Lung microvascular endothelial cell (primary cell): ENCODE measurements around the gene WNT8A. TPM values are rescaled to one million over a fixed set of nuclear protein-coding genes. Genes with fewer than 3 reads are reported as not detected.

Experiments used
- DNase-seq, 2 donors: peaks; one replicate each; pipeline versions ENCODE4 v3.0.0 to v3.0.0-alpha.2; 2010; ENCODE audit warnings: low read depth in 2 of 2
- total RNA-seq: library from RNA; depleted of rRNA; stranded (reverse); fragments of >200 nt; gene quantifications from 2 replicates; pipeline ENCODE4 v1.2.1, GENCODE V29; 2014

Gene WNT8A
- total RNA-seq, 1 donor from 2014 or later: not detected

DNA sequence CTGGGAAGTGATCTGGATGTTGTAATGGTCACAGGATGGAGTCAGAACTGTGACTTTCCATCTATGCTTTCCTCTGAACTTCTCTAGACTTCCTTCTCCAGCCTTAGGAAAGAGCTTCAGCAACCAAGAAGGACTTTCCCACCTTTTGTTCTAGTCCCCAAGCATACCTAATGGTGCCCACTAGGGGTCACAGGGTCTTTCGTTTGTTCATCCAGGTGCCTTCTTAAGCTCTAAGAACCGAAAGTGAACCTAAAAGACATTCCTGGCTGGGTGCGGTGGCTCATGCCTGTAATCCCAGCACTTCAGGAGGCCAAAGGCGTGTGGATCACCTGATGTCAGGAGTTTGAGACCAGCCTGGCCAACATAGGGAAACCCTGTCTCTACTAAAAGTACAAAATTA, 1.8 kb upstream of the WNT8A start:
- no peak for DNase-seq

DNA sequence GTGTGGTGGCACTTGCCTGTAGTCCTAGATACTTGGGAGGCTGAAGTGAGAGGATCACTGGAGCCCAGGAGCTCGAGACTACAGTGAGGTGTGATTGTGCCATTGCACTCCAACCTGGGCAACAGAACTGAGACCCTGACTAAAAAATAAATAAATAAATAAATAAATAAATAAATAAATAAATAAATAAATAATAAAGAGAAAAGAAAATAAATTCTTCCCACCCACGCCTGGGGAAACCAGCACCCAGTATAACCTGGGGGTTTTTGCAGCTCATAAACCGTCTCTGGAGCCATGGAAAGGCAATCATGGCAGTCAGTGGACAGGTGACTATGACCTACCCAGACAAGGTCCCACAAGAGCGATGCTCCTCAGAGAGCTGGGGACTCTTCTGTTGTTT, 7.9 kb downstream of the WNT8A start:
- DNase-seq: no peak

DNA sequence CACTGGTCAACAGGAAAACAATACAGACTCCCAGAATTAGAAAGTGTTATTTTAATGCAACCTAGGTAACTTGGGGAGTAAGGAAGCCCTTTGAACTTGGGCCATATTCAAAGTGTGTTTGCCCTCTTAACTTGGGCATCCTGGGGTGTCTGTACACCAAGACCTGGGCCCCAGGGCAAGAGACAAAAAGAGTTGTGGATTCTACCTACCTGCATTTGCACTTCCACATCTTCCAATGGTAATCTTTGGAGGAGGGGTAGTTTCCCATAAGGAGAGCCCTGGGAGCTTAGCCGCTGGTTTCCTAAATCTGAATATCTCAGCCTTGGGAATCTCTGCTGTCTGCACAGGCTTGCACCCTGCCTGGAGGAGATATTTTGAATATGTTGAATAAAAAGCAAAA, 8.5 kb downstream of the WNT8A start:
- DNase-seq: no peak

DNA sequence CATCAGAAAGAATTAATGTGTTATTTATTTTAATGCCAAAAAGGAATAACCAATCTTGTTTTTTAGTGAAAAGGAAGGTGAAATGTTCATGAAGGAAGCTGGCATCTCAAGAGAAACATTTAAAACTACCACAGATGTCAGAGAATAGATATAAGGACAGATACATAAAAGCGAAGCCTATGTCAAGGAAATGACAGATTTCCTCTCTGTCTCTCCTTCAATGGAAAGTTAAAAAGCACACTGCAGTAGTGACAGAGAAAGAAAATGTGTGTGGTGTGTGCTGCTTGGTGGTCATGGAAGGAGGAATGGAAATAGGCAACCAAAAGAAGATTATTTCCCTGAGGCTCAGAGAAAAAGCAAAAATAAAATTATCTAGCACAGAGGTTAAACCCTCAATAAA, 9.2 kb downstream of the WNT8A start:
- DNase-seq: peak in 1 of 2 donors; percentile 37

GRCh38 chr5:138095100-138095907, 11.5 kb downstream of the WNT8A start:
- DNase-seq: no peak

- DNase-seq: peak in 1 of 2 donors; percentile 6
Measured at GRCh38 chr5:138096363-138096762, 12.5 kb downstream of the WNT8A start.

GRCh38 chr5:138096997-138097828, 13.4 kb downstream of the WNT8A start:
- DNase-seq: no peak

DNA sequence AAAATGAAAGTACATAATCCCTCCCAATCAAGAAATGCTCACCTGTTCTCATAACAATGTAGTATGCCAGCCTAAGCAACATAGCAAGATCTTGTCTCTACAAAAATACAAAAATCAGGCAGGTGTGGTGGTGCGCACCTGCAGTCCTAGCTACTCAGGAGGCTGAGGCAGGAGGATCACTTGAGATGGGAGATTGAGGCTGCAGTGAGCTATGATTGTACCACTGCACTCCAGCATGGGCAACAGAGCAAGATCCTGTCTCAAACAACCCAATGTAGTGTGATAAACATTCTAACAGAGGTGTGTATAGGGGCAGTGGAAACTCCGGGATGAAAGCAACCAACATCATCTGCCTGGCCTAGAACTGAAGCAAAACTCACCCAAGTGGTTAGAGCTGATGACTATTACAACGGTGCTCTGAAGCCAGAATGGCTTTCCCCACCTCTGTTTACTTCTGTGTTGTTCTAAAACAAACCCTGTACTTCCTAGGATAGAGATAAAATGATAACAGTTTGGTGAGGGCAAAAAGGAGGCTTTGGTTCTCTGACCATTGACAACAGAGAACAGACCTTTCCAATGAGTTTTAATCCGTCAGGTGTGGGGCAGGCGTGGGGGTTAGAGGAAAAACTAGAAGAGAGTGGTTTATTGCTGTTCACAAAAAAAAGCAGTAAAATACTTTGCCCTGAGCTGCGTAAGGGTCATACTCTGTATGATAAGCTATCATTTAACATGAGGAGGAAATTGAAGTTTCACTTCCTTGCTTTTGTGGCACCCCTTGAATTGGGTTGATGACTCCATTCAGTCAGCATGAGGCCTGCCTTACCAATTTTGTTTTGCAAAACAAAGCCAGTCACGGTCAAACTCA, 18.9 kb downstream of the WNT8A start:
- no peak for DNase-seq

- DNase-seq: no peak
Measured at GRCh38 chr5:138103319-138103637, 19.4 kb downstream of the WNT8A start.

GRCh38 chr5:138105709-138106108, 21.9 kb downstream of the WNT8A start:
- DNase-seq: no peak

DNA sequence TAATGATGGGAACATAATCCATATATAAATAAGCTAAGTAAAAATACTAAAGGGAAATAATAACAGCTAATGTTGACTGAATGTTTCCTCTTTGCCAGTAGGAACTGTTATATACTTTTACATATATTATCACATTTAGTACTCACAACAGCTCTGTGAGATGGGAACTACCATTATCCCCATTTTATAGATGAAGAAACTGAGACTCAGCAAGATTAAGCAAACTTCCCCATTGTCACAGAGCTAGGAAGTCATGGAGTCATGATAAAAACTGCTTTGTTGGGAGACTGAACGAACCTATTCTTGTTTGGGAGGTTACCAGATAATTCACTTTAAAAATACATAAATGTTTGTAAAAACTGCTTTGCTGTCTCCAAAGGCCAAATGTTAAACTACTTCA, 23.4 kb downstream of the WNT8A start:
- DNase-seq: no peak

- DNase-seq: no peak
Measured at GRCh38 chr5:138109463-138110265, 25.8 kb downstream of the WNT8A start.

DNA sequence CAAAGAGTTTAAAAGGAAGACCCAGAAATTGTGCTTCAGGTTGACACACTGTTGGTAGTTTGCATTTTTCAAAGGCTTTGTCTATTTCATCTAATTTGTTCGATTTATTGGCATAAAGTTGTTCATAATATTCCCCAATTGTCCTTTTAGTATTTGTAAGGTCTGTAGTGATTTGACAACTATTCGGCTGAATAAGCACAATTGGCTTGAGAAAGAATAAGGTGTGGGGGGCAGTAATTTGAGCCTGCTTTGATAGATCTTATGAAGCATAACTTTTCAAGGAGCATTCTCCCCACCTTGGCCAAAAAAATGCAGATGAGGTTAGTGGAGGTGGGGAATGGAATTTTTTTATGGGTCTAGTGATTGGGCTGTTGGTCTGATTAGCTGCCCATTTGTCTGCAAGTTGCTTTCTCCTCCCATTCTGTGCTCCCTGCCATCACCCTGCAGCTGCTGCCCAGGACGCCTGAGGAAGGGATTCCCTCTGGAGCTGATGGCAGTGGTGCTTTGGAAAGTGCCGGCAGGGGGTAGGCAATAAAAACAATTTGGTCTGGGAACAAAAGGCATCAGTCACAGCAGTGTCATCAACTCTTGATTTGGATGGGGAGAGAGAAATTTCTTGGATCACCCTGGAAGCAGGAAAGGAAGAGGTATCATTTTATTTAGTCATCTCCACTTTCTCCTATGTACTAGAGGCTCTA, 26.6 kb downstream of the WNT8A start:
- no peak for DNase-seq

DNA sequence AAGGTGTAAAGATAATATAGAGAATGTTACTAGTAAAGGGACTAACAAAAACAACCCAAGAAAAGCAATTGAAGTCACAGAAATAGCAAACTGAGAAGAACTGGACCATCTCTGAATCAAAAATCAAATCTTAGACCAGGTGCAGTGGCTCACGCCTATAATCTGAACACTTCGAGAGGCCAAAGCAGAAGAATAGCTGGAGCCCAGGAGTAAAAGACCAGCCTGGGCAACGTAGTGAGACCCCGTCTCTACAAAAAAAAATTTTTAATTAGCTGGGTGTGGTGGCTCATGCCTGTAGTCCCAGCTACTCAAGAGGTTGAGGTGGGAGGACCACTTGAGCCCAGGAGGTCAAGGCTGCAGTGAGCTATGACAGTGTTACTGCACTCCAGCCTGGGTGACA, 27.3 kb downstream of the WNT8A start:
- no peak for DNase-seq

DNA sequence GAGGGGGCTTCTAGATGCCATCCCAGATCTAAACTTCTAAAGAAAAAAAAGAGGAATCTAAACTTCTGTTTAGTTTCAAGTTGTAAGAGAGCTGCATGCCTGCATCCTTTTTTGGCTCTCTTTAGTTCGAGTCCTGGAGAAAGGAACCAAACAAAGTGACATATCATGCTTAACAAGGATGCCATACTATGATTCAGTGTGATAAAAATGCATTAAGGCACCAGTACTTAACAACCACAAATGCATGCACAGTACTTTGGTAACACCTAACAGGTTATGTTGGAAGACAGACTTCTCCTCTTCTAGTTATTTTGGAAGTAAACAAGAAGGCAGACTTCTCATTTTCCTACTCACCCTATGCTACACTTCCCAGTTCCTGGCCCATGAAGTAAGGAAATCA, 28.1 kb downstream of the WNT8A start:
- DNase-seq: no peak

- no peak for DNase-seq
Measured at GRCh38 chr5:138115254-138115653, 31.4 kb downstream of the WNT8A start.

DNA sequence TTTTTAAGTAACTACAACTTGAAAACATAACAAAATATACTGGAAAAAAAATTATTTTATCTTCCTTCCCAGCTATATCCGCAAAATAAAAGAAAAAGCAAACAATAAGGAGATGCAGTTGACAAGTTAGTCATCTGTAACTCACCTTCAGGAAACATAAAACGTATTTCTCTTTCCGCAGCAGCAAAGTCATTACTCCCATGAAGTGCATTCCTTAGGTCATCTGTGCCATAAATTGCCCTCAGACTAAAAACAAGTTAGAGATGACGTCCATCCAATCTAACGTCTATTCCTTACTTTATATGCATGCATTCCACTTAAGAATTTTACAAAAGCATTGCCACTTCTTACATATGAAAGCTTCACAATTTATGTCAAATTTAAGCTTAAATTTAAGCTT, 44.5 kb downstream of the WNT8A start:
- peak; percentile 23 to 48 for DNase-seq

GRCh38 chr5:138129347-138129746, 45.5 kb downstream of the WNT8A start:
- DNase-seq: no peak

DNA sequence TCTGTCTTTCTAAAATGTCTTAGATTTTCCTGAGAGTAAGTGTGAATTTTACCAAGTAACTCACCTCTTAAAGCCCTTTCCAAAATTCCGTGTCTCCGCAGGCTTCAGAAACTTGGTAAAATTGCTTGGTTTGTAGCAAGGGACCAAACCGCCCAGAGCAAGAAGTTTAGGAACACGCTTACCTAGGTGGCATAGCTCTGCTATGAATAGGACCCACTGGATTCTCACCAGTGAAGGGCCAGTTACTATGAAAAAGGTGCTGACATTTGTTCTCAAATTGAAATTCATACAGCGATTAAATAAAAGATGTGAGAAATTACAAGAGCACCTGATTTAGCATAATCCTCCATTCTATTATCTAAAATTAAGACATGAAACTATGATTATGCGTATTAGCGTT, 48.7 kb downstream of the WNT8A start:
- no peak for DNase-seq

- peak; percentile 70 to 81 for DNase-seq
Measured at GRCh38 chr5:138138949-138139780, 55.3 kb downstream of the WNT8A start, which contains the start of gene NME5. NME5 (minus strand) TSS chr5:138139428; CDS start chr5:138138780, 648 bp downstream.
